Raji (cell line): ENCODE data around the gene EMP1.

Experiments used
- POLR2A ChIP-seq: IDR thresholded peaks from 2 replicates; pipeline ENCODE4 v1.6.1; 2011; ENCODE audit warnings: low read depth, low read length, control low read depth; ENCODE audit not compliant: insufficient read depth

EMP1 gene

DNA sequence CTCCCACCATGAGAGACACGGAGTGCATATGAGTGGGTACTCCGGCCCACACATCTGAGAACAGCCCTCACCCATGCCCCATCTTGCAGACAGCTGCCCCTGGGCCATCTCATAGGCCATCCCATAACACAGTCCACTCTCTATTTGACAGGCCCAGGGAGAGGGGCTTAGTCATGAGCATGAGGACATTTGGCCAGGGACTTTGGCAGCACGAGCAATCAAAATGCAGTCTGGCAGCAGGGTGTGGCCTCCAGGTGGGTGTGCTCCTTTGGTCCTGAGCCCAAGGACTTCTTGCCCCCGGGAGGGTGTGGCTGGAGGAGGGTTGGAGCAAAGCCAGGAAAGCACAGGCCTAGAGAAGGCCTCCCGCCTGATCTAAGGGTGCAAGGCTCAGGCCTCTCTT lies 25.6 kb downstream of the EMP1 start:
- no peak for TF ChIP-seq POLR2A

DNA sequence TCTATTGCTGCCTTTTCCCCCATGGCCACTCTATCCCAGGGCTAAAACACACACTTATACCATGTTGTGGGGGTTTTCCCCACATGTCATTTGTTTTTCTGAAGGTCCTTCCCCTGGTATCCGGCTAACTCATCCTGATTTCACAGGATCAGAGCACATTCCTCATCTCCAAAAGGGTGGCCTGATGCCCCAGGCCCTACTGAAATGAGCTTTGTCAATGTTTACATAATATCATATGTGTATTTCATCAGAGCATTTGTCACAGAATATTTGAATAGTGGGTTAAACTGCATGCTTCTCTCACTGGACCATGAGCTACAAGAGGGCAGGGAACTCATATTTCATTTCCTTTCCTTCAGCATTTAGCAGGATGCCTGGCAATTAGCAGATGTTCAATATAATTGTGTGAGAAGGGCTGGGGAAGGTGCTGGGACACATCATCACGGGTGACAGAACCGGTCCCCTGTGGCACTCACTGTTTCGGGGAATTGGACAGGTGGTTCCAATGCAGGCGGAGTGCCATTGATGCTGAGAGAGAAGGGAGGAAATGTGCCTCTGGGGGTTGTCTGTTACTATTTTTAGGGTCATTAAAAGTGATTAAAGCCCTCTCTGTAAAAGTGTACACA lies 26.8 kb downstream of the EMP1 start:
- no peak for TF ChIP-seq POLR2A

DNA sequence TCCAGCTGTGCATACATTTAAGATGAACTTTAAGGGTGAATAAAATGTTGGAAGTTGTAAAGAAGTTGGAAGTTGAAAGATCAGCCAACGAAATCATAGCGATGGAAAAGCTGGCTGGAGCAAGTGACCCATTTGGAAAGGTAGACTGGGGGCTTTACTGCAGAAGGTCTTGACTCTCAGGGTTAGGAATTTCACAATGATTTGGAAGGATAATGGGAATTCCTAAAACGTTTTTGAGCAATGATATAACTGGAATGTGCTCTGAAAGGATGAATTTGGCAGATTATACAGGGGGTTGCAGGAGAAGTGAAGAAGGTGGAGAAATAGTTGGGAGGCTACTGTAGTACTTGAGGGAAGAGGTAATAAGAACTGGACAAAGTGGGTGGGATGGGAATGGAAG lies 27.4 kb downstream of the EMP1 start:
- TF ChIP-seq POLR2A = no peak

DNA sequence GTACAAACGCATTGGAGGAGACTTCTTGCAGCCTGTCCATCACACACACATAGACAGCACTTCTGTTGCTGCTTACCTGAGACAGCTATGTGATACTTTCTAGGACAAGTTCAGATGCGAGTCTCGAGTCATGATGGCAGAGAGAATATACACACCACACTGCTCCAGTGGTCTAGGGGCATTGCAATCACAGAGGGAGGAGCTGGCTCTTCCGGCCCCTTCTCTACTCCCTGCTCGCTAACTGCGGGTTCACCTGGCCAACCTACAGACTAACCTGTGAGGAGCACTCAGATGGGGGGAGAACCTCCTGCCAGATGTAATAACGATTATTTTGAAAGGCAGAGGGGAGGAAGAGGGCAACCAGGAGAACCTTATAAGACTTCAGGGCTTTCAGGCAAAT lies 30.7 kb downstream of the EMP1 start:
- no peak for TF ChIP-seq POLR2A

DNA sequence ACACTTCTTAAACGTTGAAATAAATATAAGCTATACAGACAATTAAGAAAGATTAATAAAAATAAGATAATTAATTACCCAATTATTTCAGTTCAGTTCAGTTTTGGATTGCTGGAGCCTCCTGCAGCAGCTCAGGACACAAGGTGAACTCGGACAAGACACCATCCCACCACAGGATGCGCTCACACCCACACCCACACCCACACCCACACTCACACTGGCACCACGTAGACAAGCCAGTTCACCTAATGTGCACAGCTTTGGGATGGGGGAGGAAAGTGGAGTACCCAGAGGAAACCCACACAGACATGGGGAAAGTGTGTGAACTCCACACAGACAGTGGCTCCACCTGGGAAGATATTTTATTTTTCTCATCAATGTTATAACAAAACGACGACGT lies 32.1 kb downstream of the EMP1 start:
- TF ChIP-seq POLR2A = no peak

DNA sequence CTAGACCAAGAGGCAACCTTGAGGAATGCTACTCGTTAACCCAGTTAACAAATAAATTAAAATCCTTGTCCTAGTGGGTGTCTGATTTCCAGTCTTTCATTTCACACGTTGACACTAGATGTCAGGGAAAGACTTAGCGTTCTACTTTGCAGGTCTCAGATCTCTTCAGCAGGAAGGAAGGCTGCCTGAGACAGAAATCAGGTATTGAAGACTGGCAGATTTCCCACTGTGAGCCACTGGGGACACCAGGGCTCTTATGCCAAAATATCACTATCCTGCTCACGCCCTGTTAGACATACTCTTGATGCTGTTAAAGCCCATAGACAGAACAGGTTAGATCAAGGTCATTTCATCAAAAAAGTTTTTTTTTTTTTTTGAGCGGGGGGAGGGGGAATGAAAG lies 33.0 kb downstream of the EMP1 start:
- no peak for TF ChIP-seq POLR2A

DNA sequence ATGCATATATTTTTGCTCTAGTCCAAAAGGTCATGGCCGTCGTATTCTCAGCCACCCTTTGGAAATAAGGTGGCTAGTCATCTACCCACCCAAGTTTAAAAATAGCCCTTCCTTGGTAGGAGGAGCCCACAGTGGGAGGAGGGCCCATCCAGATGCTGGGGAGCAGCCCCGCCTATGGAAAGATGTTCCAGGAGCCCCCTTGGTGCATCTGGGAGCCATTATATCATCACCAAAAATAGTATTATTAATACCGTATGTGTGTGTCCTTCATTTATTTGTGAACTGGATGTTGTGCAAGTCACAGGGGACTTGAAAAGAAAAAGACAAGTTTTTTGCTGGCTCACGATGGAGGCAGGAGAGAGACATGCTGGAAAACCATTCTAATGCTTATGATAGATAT lies 34.0 kb downstream of the EMP1 start:
- TF ChIP-seq POLR2A = no peak

DNA sequence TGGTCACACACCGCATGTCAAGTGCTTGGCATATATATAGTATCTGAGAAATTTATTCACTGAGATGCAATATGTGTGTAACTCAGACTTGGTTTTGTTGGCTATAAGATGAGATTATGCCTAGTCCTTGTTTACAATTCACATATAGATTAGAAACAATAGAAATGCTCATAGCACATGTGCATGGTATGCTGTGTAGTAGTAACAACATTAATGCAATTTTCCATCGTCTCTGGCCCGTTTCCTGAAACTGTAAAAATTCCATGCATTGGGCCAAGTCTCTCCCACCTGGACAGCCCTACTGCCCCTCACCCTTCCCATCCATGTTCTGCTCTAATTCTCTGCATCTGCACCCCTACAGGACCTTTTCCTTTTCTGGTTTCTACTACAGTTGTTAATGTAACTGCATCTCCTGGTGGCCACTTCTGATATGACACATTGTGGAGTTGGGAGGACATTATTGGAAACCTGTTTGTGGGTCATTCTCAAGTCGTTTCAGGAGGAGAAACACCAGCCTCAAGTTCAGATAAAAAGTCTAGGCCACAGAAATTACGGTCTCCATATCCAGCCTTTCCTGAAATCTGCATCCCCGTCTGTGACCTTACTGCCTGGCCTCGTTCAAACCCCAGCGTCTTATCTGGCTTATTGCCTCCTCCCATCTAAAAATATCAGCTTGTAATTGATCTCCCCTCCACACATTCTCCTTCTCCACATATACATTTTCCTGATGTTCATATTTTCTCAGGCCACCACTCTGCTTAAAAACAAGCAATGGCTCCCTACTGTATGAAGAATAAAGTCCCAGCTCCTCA lies 37.5 kb downstream of the EMP1 start:
- TF ChIP-seq POLR2A = no peak

DNA sequence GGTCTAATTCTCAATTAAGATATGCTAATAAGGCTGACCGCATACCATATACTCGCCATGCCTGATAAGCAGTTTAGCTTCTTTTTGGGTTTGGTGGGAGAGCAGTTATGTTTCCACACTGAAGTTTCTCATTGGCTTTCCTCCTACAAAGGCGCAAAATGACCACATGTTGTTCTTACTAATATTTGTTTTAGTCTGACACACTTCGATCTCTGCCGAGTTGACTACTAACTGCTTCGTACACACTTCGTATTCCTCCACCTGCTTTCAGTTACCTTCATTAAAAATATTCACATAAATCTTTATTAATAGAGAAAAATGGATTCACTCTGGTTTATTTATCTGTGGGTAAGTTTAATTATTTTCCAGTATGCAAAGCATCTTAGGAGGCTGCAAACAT lies 41.7 kb downstream of the EMP1 start:
- no peak for TF ChIP-seq POLR2A

DNA sequence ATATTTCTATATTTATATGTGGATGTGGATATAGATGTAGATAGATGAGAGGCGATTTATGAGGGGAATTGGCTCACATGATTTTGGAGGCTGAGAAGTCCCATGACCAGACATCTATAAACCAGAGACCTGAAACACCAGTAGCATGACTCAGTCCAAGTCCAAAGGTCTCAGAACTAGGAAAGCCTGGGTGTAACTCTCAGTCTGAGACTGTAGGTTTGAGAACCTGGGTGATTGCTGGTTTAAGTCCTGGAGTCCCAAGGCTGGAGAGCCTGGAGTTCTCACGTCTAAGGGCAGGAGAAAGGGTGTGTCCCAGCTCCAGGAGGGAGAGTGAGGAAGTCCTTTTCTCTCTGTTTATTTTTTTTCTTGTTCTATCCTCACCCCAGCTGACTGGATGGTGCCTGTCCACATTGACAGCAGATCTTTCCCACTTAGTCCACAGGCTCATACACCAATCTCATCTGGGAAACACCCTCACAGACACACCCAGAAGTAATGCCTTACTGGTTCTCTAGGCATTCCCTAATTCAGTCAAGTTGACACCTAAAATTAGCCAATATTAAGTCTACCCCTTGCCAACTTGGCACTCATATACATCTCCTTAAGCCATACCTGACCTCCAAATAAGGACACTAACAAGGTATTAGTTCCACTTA lies 45.4 kb downstream of the EMP1 start:
- no peak for TF ChIP-seq POLR2A

DNA sequence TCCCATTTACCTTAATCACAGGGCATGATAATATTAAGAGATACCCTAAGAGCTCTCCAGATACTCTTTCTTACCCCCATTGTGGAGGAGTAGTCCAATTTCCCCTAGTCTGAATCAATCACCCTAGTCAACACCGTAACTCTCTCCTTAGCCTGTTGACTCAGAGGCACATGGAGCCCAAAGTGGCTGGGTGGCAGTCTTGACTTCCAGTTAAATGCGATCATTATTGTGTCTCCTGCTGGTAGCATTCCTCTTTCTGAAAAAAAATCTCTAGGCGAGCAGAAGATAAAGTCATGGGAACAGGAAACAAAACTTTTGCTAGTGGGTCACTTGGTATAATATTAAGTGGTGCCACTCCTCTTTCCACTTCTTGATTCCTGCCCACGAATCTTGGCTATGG lies 46.4 kb downstream of the EMP1 start:
- TF ChIP-seq POLR2A = no peak

DNA sequence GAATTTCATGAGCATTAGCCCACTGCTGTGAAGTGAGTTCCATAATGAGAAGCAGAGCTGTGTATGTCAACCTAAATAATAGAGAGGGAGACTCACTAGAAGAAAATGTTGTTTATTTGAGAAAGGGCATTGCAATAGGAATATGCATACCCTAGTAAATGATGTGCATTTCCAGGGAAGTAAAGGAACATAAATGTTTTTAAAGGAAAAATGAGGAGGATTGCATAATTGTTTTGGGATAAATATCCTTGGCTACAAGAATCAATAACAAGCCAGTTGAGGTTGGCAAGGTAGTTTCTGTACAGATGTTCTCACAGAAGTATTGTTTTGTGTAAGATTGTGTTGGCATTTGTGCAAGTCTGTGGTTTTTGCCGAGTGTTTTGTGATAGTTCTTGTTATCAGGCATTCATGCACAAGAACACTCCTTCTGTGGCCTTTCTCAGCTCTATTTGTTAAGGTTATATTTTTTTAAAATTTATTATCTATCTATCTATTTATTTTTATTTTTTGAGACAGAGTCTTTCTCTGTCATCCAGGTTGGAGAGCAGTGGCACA lies 47.1 kb downstream of the EMP1 start:
- TF ChIP-seq POLR2A = no peak

DNA sequence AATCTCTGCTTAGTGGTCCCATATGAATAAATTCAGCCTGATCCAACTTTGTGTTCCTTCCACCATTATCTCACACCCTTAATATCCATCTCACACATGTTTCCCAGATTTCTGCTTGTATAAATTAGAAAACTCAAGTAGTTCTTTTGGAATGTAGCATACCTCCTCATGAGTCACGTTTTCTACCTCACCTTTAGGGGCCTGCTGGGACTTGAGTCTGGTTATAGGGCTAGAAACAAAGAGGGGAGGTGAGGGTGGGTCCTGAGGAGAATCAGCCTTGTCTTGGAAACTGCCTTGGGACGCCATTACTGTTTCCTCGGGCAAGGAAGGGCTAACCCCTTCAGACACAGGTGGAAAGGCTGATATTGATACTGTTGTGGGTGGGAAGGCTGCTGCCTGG lies 51.1 kb downstream of the EMP1 start:
- TF ChIP-seq POLR2A = no peak

DNA sequence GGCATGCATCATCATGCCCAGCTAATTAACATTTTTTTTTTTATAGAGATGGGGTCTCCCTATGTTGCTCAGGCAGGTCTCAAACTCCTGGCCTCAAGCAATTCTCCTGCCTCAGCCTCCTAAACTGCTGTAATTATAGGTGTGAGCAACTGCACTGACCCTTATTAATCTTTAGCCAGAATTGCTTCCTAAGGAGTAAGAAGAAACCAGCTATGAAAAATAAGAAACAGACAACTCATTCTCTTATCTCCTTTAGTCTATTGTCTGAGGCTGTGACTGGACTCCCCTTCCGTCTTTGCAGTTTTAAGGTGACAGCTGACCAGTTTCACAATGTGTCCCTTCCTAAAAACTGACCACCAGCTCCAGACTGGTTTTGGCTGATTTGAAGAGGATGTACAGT lies 52.4 kb downstream of the EMP1 start:
- no peak for TF ChIP-seq POLR2A

DNA sequence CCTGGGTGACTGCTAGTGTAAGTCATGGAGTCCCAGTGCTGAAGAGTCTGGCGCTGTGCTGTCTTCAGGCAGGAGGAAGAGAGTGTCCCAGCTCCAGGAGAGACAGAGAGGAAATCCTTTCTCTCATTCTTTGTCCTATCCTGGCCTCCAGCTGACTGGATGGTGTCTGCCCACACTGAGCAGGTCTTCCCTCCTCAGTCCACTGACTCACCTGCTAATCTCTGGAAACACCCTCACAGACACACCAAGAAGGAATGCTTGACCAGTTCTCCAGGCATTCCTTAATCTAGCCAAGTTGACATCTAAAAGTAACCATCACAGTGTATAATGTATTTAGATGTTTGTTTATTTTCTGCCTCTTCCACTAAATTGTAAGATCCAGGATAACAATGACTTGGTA lies 53.9 kb downstream of the EMP1 start:
- no peak for TF ChIP-seq POLR2A

DNA sequence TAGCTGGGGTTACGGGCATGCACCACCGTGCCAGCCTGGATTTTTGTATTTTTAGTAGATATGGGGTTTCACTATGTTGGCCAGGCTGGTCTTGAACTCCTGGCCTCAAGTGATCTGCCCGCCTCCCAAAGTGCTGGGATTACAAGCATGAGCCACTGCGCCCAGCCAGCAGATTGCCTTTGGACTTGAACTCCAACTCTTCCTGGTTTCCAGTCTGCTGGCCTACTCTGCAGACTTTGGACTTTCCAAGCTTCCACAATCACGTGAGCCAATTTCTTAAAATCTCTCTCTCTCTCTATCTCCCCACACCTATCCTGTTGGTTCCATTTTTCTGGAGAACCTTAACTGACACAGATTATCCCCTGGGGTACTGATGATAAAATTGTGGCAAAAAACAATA lies 55.0 kb downstream of the EMP1 start:
- no peak for TF ChIP-seq POLR2A
